Sigmoid colon (tissue), 7 donors: Measurements from ENCODE around the gene TLE1. TPM values are rescaled to one million over a fixed set of nuclear protein-coding genes. Genes with fewer than 3 reads are reported as not detected.

Experiments
- DNase-seq: peaks from one replicate; pipeline ENCODE4 v3.0.0-alpha.2; 2019
- H3K27ac ChIP-seq, 4 donors: fragments of 200-600 bp; sonication (generic); one replicate each; pipeline ENCODE4 v1.5.1; 2016 to 2019; ENCODE audit warnings: mild to moderate bottlenecking in 1 of 4
- H3K27me3 ChIP-seq, 3 donors: fragments of 200-600 bp; sonication (generic); one replicate each; pipeline ENCODE4 v1.5.1; 2019; ENCODE audit warnings: mild to moderate bottlenecking in 1 of 3
- H3K36me3 ChIP-seq, 4 donors: fragments of 200-600 bp; sonication (generic); one replicate each; pipeline ENCODE4 v1.5.1; 2016 to 2019
- H3K4me1 ChIP-seq, 4 donors: fragments of 200-600 bp; sonication (generic); one replicate each; pipeline ENCODE4 v1.5.1; 2017 to 2019
- H3K4me3 ChIP-seq, 4 donors: fragments of 200-600 bp; sonication (generic); one replicate each; pipeline ENCODE4 v1.5.1; 2017 to 2019; ENCODE audit warnings: mild to moderate bottlenecking in 2 of 4, moderate library complexity in 1 of 4
- H3K9me3 ChIP-seq, 4 donors: fragments of 200-600 bp in 3 of 4; sonication (generic) in 3 of 4; one replicate each; pipeline versions ENCODE4 v1.5.1 to v1.6.1; 2013 to 2019
- EP300 ChIP-seq, 4 donors: sonication (generic); formaldehyde crosslinking; IDR thresholded peaks; one replicate each; pipeline ENCODE4 v1.6.1; 2017; ENCODE audit warnings: antibody characterized with exemption in 4 of 4
- POLR2A ChIP-seq, 2 donors: fragments of 450-650 bp; IDR thresholded peaks; one replicate each; pipeline ENCODE4 v1.6.1; 2016; ENCODE audit warnings: antibody characterized with exemption in 2 of 2, mild to moderate bottlenecking in 2 of 2, moderate library complexity in 2 of 2
- POLR2AphosphoS5 ChIP-seq, 4 donors: sonication (generic); formaldehyde crosslinking; IDR thresholded peaks; one replicate each; pipeline ENCODE4 v1.6.1; 2017; ENCODE audit warnings: antibody characterized with exemption in 4 of 4
- WGBS, 2 donors: extraction: QIAGEN DNeasy Blood & Tissue Kit; methylation state at CpG; one replicate each; pipeline ENCODE4 v1.1.7; 2013; 5-methylcytosine and 5-hydroxymethylcytosine counted together
- intact Hi-C: fragments of 100-400 bp; cut with DNase I; formaldehyde crosslinking; loops from one replicate; pipeline ENCODE4 v1.15.1; 2023
- polyA plus RNA-seq, 3 donors: library from polyadenylated mRNA; stranded (reverse); fragments of 200-250 nt; gene quantifications; one replicate each; pipeline ENCODE4 v1.2.3, GENCODE V29; 2013
- total RNA-seq, 4 donors: library from RNA; depleted of rRNA; stranded (reverse); fragments of >200 nt; gene quantifications; one replicate each; pipeline ENCODE4 v1.1.0, GENCODE V29; 2016
- TF ChIP-seq, protein P1 (sequence below), 4 experiments: fragments of 450-650 bp in 3 of 4; fragments of 200-600 bp in 1 of 4; IDR thresholded peaks; one replicate each; pipeline ENCODE4 v1.5.1; 2016 to 2019; ENCODE audit warnings: antibody characterized with exemption in 4 of 4, mild to moderate bottlenecking in 3 of 4, moderate library complexity in 2 of 4
- donor health status: healthy with polysubstance abuse.
- donor health status: Bipolar disorder and iron deficiency.
- donor health status: healthy.

TLE1 gene
- total and polyA plus RNA-seq, 7 donors: 28.9 to 54.6 (median 45.7) TPM

- DNase-seq: no peak
- intact Hi-C loops: no loop called here
- Histone ChIP-seq H3K4me3 (no peak overlapping the region), H3K4me1 (peaks cover 0 to 24% (median 16%) of the 10 kb centered on the region in 4 donors), H3K9me3 (no peaks in the 10 kb centered on the region), H3K36me3 (no peaks in the 10 kb centered on the region), H3K27me3 (no peaks in the 10 kb centered on the region), H3K27ac (peak overlapping the region in 3 of 4 donors; percentile 21 to 70 (median 69))
- WGBS, 2 donors: 77 to 78% methylated on average over 4 of the region's 4 CpGs
- TF ChIP-seq, protein P1, sequence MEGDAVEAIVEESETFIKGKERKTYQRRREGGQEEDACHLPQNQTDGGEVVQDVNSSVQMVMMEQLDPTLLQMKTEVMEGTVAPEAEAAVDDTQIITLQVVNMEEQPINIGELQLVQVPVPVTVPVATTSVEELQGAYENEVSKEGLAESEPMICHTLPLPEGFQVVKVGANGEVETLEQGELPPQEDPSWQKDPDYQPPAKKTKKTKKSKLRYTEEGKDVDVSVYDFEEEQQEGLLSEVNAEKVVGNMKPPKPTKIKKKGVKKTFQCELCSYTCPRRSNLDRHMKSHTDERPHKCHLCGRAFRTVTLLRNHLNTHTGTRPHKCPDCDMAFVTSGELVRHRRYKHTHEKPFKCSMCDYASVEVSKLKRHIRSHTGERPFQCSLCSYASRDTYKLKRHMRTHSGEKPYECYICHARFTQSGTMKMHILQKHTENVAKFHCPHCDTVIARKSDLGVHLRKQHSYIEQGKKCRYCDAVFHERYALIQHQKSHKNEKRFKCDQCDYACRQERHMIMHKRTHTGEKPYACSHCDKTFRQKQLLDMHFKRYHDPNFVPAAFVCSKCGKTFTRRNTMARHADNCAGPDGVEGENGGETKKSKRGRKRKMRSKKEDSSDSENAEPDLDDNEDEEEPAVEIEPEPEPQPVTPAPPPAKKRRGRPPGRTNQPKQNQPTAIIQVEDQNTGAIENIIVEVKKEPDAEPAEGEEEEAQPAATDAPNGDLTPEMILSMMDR (IDR thresholded peaks at IDR 0.05): no peak
- no peak for TF ChIP-seq POLR2A (IDR thresholded peaks at IDR 0.05)
- no peak for TF ChIP-seq EP300 (IDR thresholded peaks at IDR 0.05)
- TF ChIP-seq POLR2AphosphoS5 (IDR thresholded peaks at IDR 0.05): no peak
Observed at GRCh38 chr9:81559709-81560108, 129.6 kb downstream of the TLE1 start.

GRCh38 chr9:81559197-81559596 lies 130.2 kb downstream of the TLE1 start:
- peaks cover 0 to 24% (median 16%) of the 10 kb centered on the region in 4 donors for H3K4me1 ChIP-seq
- no peaks in the 10 kb centered on the region for H3K36me3 ChIP-seq
- no peak overlapping the region for H3K4me3 ChIP-seq
- H3K27me3 ChIP-seq: no peaks in the 10 kb centered on the region
- 89 to 94% methylated on average over 4 of the region's 4 CpGs for WGBS, 2 donors
- H3K9me3 ChIP-seq: no peaks in the 10 kb centered on the region
- peak overlapping the region in 3 of 4 donors; percentile 21 to 70 (median 69) for H3K27ac ChIP-seq
- intact Hi-C loops: no loop called here
- DNase-seq: no peak
- no peak for TF ChIP-seq POLR2A (IDR thresholded peaks at IDR 0.05)
- TF ChIP-seq EP300 (IDR thresholded peaks at IDR 0.05): no peak
- TF ChIP-seq, protein P1 (IDR thresholded peaks at IDR 0.05): no peak
- no peak for TF ChIP-seq POLR2AphosphoS5 (IDR thresholded peaks at IDR 0.05)

GRCh38 chr9:81558091-81558830 lies 131.1 kb downstream of the TLE1 start:
- TF ChIP-seq POLR2AphosphoS5 (IDR thresholded peaks at IDR 0.05) (peak; percentile 14 to 72 (median 54)), EP300 (IDR thresholded peaks at IDR 0.05) (peak in 2 of 4 donors; percentile 25 to 27), POLR2A (IDR thresholded peaks at IDR 0.05) (no peak)

GRCh38 chr9:81557452-81558090 lies 131.8 kb downstream of the TLE1 start:
- peaks cover 0 to 24% (median 17%) of the 10 kb centered on the region in 4 donors for H3K4me1 ChIP-seq
- TF ChIP-seq, protein P1 (IDR thresholded peaks at IDR 0.05): no peak
- TF ChIP-seq POLR2AphosphoS5 (IDR thresholded peaks at IDR 0.05): no peak
- no peak for TF ChIP-seq EP300 (IDR thresholded peaks at IDR 0.05)
- TF ChIP-seq POLR2A (IDR thresholded peaks at IDR 0.05): no peak
- H3K9me3 ChIP-seq: no peaks in the 10 kb centered on the region
- H3K27ac ChIP-seq: peak overlapping the region in 3 of 4 donors; percentile 64 to 70 (median 69)
- intact Hi-C loops: loop anchor here (1.0 kb wide), 1 partner anchor 56 kb away; no protein-coding TSS in a partner anchor
- no peaks in the 10 kb centered on the region for H3K27me3 ChIP-seq
- no peaks in the 10 kb centered on the region for H3K36me3 ChIP-seq
- WGBS, 2 donors: 79 to 81% methylated on average over 2 of the region's 2 CpGs
- no peak overlapping the region for H3K4me3 ChIP-seq
- DNase-seq: no peak

More at GRCh38 chr9:81558091-81558830, 131.1 kb downstream of the TLE1 start:
- intact Hi-C loops: loop anchor here (1.0 kb wide), 1 partner anchor 55 kb away; no protein-coding TSS in a partner anchor
- no peaks in the 10 kb centered on the region for H3K36me3 ChIP-seq
- peak overlapping the region; percentile 42 to 70 (median 66) for H3K27ac ChIP-seq
- peaks cover 0 to 24% (median 16%) of the 10 kb centered on the region in 4 donors for H3K4me1 ChIP-seq
- H3K4me3 ChIP-seq: no peak overlapping the region
- H3K9me3 ChIP-seq: no peaks in the 10 kb centered on the region
- no peak for DNase-seq
- H3K27me3 ChIP-seq: no peaks in the 10 kb centered on the region
- WGBS, 2 donors: 30 to 50% methylated on average over 6 of the region's 6 CpGs

DNA sequence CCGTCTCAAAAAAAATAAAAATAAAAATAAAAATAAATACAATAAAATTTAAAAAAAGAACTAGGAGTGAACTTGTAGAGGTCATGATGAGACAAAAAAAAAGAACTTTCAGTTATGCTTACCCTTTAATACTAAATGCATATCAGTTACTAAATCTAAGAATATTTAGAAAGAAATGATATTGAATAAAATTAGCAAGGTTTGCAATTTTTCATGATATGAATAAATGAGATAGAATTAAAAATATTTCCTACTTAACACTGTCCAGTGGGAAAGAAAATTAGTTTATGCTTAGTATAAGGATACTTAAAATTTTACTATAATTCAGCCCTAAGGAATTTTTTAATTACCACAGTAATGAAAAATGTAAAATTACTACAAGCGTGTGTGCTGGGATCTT lies 132.4 kb downstream of the TLE1 start:
- Histone ChIP-seq H3K9me3 (no peaks in the 10 kb centered on the region), H3K27ac (no peak overlapping the region), H3K4me1 (peaks cover 0 to 24% (median 17%) of the 10 kb centered on the region in 4 donors), H3K27me3 (no peaks in the 10 kb centered on the region), H3K4me3 (no peak overlapping the region), H3K36me3 (no peaks in the 10 kb centered on the region)
- intact Hi-C loops: no loop called here
- 95 to 98% methylated on average over 2 of the region's 2 CpGs for WGBS, 2 donors
- no peak for DNase-seq
- TF ChIP-seq, protein P1 (IDR thresholded peaks at IDR 0.05): no peak
- TF ChIP-seq POLR2A (IDR thresholded peaks at IDR 0.05) (no peak), POLR2AphosphoS5 (IDR thresholded peaks at IDR 0.05) (no peak), EP300 (IDR thresholded peaks at IDR 0.05) (no peak)
